SK-N-SH (cell line): ENCODE data around the gene WBP2. TPM values are rescaled to one million over a fixed set of nuclear protein-coding genes. Genes with fewer than 3 reads are reported as not detected.

Source experiments
- CTCF ChIA-PET: fragments of 300-600, 350-600 bp; formaldehyde crosslinking; extraction: SDS; loops from one replicate; lab custom pipeline; 2021; lab: Yijun Ruan, JAX
- POLR2A ChIA-PET: fragments of 350-600 bp; sonication (Branson Sonifier 250); formaldehyde crosslinking; extraction: SDS; loops from one replicate; lab custom pipeline; 2020; ENCODE audit warnings: antibody characterized with exemption, inconsistent platforms; lab: Yijun Ruan, JAX
- DNase-seq: peaks from one replicate; pipeline ENCODE4 v3.0.0; 2012
- H2AFZ ChIP-seq: fragments of 200-600 bp; sonication (generic); 2 replicates; pipeline ENCODE4 v1.8.1; 2016; ENCODE audit warnings: antibody characterized with exemption, mild to moderate bottlenecking, low read depth
- H3F3A ChIP-seq: fragments of 200-600 bp; sonication (generic); replicated peaks from 2 replicates; pipeline ENCODE3; 2016; ENCODE audit warnings: antibody characterized with exemption, mild to moderate bottlenecking; ENCODE audit not compliant: insufficient read depth
- H3K27ac ChIP-seq, 2 experiments: fragments of 200-500 bp in 1 of 2; fragments of 200-600 bp in 1 of 2; sonication (Bioruptor generic) in 1 of 2; sonication (generic), shearing (Covaris generic) in 1 of 2; 2 replicates each; pipeline versions ENCODE4 v1.5.1 to v1.6.1; 2014 to 2016; ENCODE audit warnings: low read depth in 2 of 2, inconsistent platforms in 1 of 2, low read length in 1 of 2, mild to moderate bottlenecking in 1 of 2, mixed read lengths in 1 of 2
- H3K27me3 ChIP-seq: fragments of 200-600 bp; sonication (generic), shearing (Covaris generic); 2 replicates; pipeline ENCODE4 v1.6.1; 2016; ENCODE audit warnings: mixed run types; ENCODE audit not compliant: insufficient read depth
- H3K36me3 ChIP-seq, 2 experiments: fragments of 200-500 bp in 1 of 2; fragments of 200-600 bp in 1 of 2; sonication (Bioruptor generic) in 1 of 2; sonication (generic) in 1 of 2; replicated peaks in 1 of 2; 2 replicates each; pipeline versions ENCODE3 to v1.5.1; 2014 to 2016; ENCODE audit warnings: low read length in 1 of 2, mild to moderate bottlenecking in 1 of 2; ENCODE audit not compliant: insufficient read depth in 2 of 2, control insufficient read depth in 1 of 2
- H3K4me1 ChIP-seq, 2 experiments: fragments of 200-500 bp in 1 of 2; fragments of 200-600 bp in 1 of 2; sonication (Bioruptor generic) in 1 of 2; sonication (generic), shearing (Covaris generic) in 1 of 2; 2 replicates each; pipeline versions ENCODE4 v1.5.1 to v1.6.1; 2014 to 2016; ENCODE audit warnings: low read depth in 1 of 2, low read length in 1 of 2, mixed run types in 1 of 2; ENCODE audit not compliant: insufficient read depth in 2 of 2, control insufficient read depth in 1 of 2
- H3K4me2 ChIP-seq: fragments of 200-600 bp; sonication (generic), shearing (Covaris generic); 2 replicates; pipeline ENCODE4 v1.6.1; 2017; ENCODE audit warnings: mixed run types
- H3K4me3 ChIP-seq, 2 experiments: fragments of 200-500 bp in 1 of 2; fragments of 200-600 bp in 1 of 2; sonication (Bioruptor generic) in 1 of 2; sonication (generic), shearing (Covaris generic) in 1 of 2; 2 replicates each; pipeline versions ENCODE4 v1.5.1 to v1.8.1; 2014 to 2016; ENCODE audit warnings: low read depth in 2 of 2, inconsistent platforms in 1 of 2, low read length in 1 of 2, mild to moderate bottlenecking in 1 of 2, mixed read lengths in 1 of 2, moderate library complexity in 1 of 2
- H3K79me2 ChIP-seq: fragments of 200-600 bp; sonication (generic); 2 replicates; pipeline ENCODE4 v1.8.1; 2017; ENCODE audit warnings: mild to moderate bottlenecking; ENCODE audit not compliant: insufficient read depth
- H3K9ac ChIP-seq: fragments of 200-600 bp; sonication (generic); 2 replicates; pipeline ENCODE4 v1.6.1; 2017; ENCODE audit warnings: mixed run types
- H3K9me2 ChIP-seq: fragments of 200-600 bp; sonication (generic); 2 replicates; pipeline ENCODE4 v1.6.1; 2017; ENCODE audit warnings: mixed run types
- H3K9me3 ChIP-seq: fragments of 200-600 bp; sonication (generic); 2 replicates; pipeline ENCODE4 v1.6.1; 2017; ENCODE audit warnings: mixed run types, mild to moderate bottlenecking, moderate library complexity
- H4K20me1 ChIP-seq: fragments of 200-600 bp; sonication (generic); 2 replicates; pipeline ENCODE4 v1.6.1; 2017; ENCODE audit warnings: mild to moderate bottlenecking, mixed run types; ENCODE audit not compliant: insufficient read depth
- CTCF ChIP-seq: fragments of 200-600 bp; sonication (generic); IDR thresholded peaks from 2 replicates; pipeline ENCODE4 v1.6.1; 2017; ENCODE audit warnings: antibody characterized with exemption, mild to moderate bottlenecking, moderate library complexity
- EP300 ChIP-seq, 2 experiments: IDR thresholded peaks; 2 replicates each; pipeline versions ENCODE4 v1.4.0 to v1.6.1; 2012; ENCODE audit warnings: borderline replicate concordance in 1 of 2, low read depth in 1 of 2, low read length in 1 of 2
- FOSL2 ChIP-seq: IDR thresholded peaks from 2 replicates; pipeline ENCODE4 v1.4.0; 2012; ENCODE audit warnings: low read depth, mild to moderate bottlenecking, moderate library complexity, borderline replicate concordance
- JUND ChIP-seq: IDR thresholded peaks from 2 replicates; pipeline ENCODE4 v1.4.0; 2012
- MAX ChIP-seq: IDR thresholded peaks from 2 replicates; pipeline ENCODE4 v1.4.0; 2012; ENCODE audit warnings: low read depth
- NFIC ChIP-seq: IDR thresholded peaks from 2 replicates; pipeline ENCODE4 v1.4.0; 2012; ENCODE audit warnings: borderline replicate concordance
- RCOR1 ChIP-seq: fragments of 150-350 bp; IDR thresholded peaks from 2 replicates; pipeline ENCODE4 v1.6.1; 2017; ENCODE audit warnings: antibody characterized with exemption, low read length
- REST ChIP-seq: IDR thresholded peaks from 2 replicates; pipeline ENCODE4 v1.6.1; 2012; ENCODE audit warnings: mild to moderate bottlenecking, low read depth, low read length, moderate library complexity
- SMC3 ChIP-seq: IDR thresholded peaks from 2 replicates; pipeline ENCODE4 v1.6.1; 2012; ENCODE audit warnings: low read depth, low read length, improper control_type of control experiment
- TAF1 ChIP-seq: IDR thresholded peaks from 2 replicates; pipeline ENCODE4 v1.6.1; 2012; ENCODE audit warnings: low read depth, mild to moderate bottlenecking, low read length, moderate library complexity, borderline replicate concordance
- USF2 ChIP-seq: fragments of 150-350 bp; IDR thresholded peaks from 2 replicates; pipeline ENCODE4 v1.6.1; 2017; ENCODE audit warnings: antibody characterized with exemption, low read length, low read depth, borderline replicate concordance
- WGBS: methylation state at CpG from one replicate; pipeline ENCODE4 v1.1.6; 2017; ENCODE audit warnings: low lambda C conversion rate; 5-methylcytosine and 5-hydroxymethylcytosine counted together
- polyA plus RNA-seq, 3 experiments: library from polyadenylated mRNA; depleted of rRNA; stranded (reverse); fragments of >200 nt; gene quantifications; 2 replicates each; pipeline ENCODE4 v1.2.3, GENCODE V29; 2012

Gene WBP2
- polyA plus RNA-seq, 1 of the 3 experiments (the other 2 are of a cell fraction): 55.8 TPM

GRCh38 chr17:75854881-75855309, 240 bp downstream of the WBP2 start:
- TF ChIP-seq TAF1 (peak; percentile 69), EP300 (IDR thresholded peaks at IDR 0.05; ENCODE audit: borderline replicate concordance in 1 of 2, low read depth in 1 of 2, low read length in 1 of 2) (0 out of 4 replicates have a peak, but pooled peaks of 1 of the 2 experiments have one; percentile 7), RCOR1 (no peak)
- POLR2A ChIA-PET: interaction anchor here (0.6 to 2.4 kb wide), 15 partner anchors 10 to 875 kb away, joined by 3 to 31 read pairs (median 5); partner anchors contain the start of genes TRIM47, TRIM65, UNC13D and UNK
- no peak overlapping the region for H2AFZ ChIP-seq
- H3K9me3 ChIP-seq: no peaks in the 10 kb centered on the region
- H3K4me3 ChIP-seq: peak overlapping the region; percentile 72 to 83
- CTCF ChIA-PET: interaction anchor here (0.6 to 6.9 kb wide), 28 partner anchors 9 to 409 kb away, joined by 3 to 79 read pairs (median 8); partner anchors contain the start of genes ACOX1, MRPL38, TEN1 and TRIM47
- peak; percentile 87 for DNase-seq
- H3K79me2 ChIP-seq: peaks cover 29% of the 10 kb centered on the region
- WGBS: 2% methylated on average over 19 of the region's 19 CpGs
- H3F3A ChIP-seq: peaks cover 15% of the 10 kb centered on the region
- no peaks in the 10 kb centered on the region for H3K9me2 ChIP-seq
- peaks cover 12 to 19% of the 10 kb centered on the region in 2 experiments; a peak in 3 of 4 replicates for H3K4me1 ChIP-seq
- peaks cover 8 to 15% of the 10 kb centered on the region in 2 experiments for H3K36me3 ChIP-seq
- H3K4me2 ChIP-seq: peak overlapping the region; percentile 81
- H3K27ac ChIP-seq: peak overlapping the region; percentile 66 to 86
- H3K27me3 ChIP-seq: no peaks in the 10 kb centered on the region
- peak overlapping the region; percentile 70 for H3K9ac ChIP-seq
- no peaks in the 10 kb centered on the region; the same call in 1 of the 2 replicates for H4K20me1 ChIP-seq

GRCh38 chr17:75854101-75854748, 910 bp downstream of the WBP2 start:
- POLR2A ChIA-PET: interaction anchor here (1.2 to 2.4 kb wide), 5 partner anchors 9 to 74 kb away, joined by 3 to 31 read pairs (median 10); partner anchors contain the start of gene UNC13D
- TF ChIP-seq CTCF (no peak), EP300 (IDR thresholded peaks at IDR 0.05; ENCODE audit: borderline replicate concordance in 1 of 2, low read depth in 1 of 2, low read length in 1 of 2) (peak in 1 of 2 experiments; percentile 68; a peak in 1 of 4 replicates), USF2 (no peak), JUND (peak; percentile 72; the same call in 1 of the 2 replicates), REST (0 out of 2 replicates have a peak, but pooled peaks have one; percentile 19), FOSL2 (peak; percentile 87), MAX (peak; percentile 78), SMC3 (no peak), NFIC (no peak)
- H3K36me3 ChIP-seq: peaks cover 15 to 22% of the 10 kb centered on the region in 2 experiments
- H3K79me2 ChIP-seq: peaks cover 29% of the 10 kb centered on the region
- no peak overlapping the region for H2AFZ ChIP-seq
- CTCF ChIA-PET: interaction anchor here (0.6 to 6.9 kb wide), 19 partner anchors 8 to 597 kb away, joined by 3 to 79 read pairs (median 8); partner anchors contain the start of genes MRPL38, TRIM47, TRIM65 and UNC13D
- peak overlapping the region; percentile 66 to 86 for H3K27ac ChIP-seq
- peak overlapping the region; percentile 70 for H3K9ac ChIP-seq
- H3F3A ChIP-seq: peaks cover 15% of the 10 kb centered on the region
- no peak for DNase-seq
- no peaks in the 10 kb centered on the region for H3K27me3 ChIP-seq
- H3K4me3 ChIP-seq: peak overlapping the region; percentile 72 to 83
- no peaks in the 10 kb centered on the region; the same call in 1 of the 2 replicates for H4K20me1 ChIP-seq
- no peaks in the 10 kb centered on the region for H3K9me2 ChIP-seq
- H3K4me2 ChIP-seq: peak overlapping the region; percentile 81
- peaks cover 12 to 19% of the 10 kb centered on the region in 2 experiments; a peak in 3 of 4 replicates for H3K4me1 ChIP-seq
- H3K9me3 ChIP-seq: no peaks in the 10 kb centered on the region
- WGBS: 11% methylated on average over 7 of the region's 7 CpGs
